Activated CD8-positive, alpha-beta memory T cell treated with anti-CD3 and anti-CD28 coated beads, Interleukin-2, amount 50 U/mL, for 1 hour (primary cell): ENCODE measurements around the gene LRGUK.
"Not testable (repeated sequence)": the region's sequence is repeated elsewhere in the genome, so short reads cannot be mapped to it uniquely, and the experiment has no call there.

Source experiments
- DNase-seq: peaks from one replicate; pipeline ENCODE4 v3.0.0-alpha.2; 2020; ENCODE audit errors: extremely low read depth

LRGUK gene

DNA sequence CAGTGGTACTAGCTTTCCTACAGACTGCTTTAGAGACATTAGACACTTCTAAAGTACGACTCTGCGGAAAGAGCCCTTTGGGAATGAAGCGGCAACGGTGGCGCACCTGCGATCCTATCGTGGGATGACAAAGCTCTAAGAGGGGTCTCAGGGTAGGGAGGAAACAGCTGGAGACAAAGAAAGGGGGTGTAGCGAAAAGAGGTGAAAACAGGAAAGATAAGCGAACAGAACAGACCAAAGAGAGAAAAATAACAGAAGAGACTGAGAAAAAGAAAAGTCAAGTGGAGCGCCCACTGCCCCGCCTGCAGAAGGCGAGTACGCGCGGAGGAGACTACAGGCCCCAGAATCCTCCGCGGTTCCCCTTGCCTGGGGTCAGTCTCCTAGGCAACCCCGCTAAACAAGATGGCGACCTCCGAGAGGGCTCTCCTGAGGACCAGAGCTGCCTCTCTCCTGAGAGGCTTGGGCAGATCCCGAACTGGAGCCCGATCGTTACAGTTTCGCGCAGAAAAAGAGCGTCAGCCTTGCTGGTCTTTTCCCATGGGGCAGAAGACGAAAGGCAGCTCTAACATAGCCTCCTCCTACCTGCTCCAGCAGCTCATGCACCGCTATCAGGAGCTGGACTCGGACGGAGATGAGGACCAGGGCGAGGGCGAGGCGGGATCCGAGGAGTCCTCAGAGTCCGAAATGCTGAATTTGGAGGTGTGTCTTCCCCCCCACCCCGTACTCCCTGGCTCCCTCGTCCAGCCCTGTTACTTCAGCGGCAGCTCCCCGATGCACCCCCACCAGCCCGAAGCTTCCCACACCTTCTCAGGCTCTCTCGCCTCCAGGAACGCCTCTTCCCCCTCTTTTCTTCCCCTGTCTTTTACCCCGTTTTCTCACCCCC lies at the start of gene LRGUK:
Gene LRGUK (plus strand): TSS at position 375 of the 883 bp plus-strand sequence. CDS start 28 bp downstream, at position 403.
- peak; percentile 45 for DNase-seq

GRCh38 chr7:134077560-134077959 lies 49.6 kb upstream of the LRGUK start:
- DNase-seq = not testable (repeated sequence)

- no peak for DNase-seq
Measured at GRCh38 chr7:134078991-134079390, 48.1 kb upstream of the LRGUK start.

- no peak for DNase-seq
Measured at GRCh38 chr7:134081695-134082094, 45.4 kb upstream of the LRGUK start.

DNA sequence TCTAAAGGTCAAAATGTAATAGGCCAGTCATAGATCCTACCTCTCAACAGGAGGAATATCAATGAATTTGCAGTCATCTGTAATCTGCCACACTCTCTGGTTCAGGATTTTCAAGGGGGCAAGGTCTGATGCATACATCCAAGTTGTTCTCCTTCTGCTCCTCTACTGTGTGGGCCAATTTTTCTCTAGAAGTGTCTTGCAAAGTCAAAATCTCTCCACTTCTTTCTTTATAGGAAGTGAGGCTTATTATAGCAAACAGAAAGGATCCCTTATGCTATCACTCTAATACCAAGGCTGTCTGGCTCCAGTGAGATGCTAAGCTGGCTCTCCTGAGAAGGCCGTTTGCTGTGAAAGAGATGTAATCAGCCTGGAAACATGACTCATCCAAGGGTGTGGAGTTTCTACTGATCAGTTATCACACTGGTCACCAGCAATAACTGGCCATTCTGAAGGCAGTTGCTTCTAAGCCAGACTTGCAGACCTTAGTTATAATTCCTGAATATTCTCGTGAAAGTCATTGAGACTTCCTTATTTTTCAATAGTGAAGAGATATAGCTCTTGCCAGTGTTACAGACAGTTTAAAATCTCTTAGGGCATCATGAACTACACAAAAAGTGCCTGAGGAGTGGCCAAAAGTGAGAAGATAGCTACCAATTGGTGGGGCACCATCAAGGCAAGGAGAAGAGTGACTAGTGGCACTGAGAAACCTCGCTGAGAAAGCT lies 43.2 kb upstream of the LRGUK start:
- no peak for DNase-seq

DNA sequence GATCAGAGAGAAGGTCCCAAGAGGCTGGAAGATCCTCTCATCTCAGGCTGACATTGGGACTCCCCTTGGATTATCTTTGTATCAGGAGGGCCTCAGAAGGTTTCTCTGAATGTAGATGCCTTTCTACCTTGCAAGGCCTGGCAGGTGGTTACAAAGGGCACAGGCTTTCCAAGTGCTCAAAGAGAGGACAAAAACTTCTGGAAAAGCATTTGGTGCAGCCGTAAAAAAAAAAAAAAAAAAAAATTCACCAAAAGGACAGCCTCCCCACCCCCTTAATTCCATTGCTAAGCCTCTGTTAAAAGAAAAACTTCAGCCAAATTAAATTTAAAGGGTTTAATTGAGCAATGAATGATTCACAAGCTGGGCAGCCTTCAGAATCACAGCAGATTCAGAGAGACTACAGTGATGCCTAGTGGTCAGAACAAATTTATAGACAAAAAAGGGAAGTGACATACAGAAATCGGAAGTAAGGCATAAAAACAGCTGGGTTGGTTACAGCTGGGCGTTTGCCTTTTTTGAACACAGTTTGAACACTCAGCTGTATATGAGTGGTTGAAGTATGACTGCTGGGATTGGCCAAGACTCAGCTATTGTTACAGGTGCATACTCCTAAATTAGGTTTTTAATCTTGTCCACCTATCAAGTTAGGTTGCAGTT lies 42.5 kb upstream of the LRGUK start:
- DNase-seq = no peak

DNA sequence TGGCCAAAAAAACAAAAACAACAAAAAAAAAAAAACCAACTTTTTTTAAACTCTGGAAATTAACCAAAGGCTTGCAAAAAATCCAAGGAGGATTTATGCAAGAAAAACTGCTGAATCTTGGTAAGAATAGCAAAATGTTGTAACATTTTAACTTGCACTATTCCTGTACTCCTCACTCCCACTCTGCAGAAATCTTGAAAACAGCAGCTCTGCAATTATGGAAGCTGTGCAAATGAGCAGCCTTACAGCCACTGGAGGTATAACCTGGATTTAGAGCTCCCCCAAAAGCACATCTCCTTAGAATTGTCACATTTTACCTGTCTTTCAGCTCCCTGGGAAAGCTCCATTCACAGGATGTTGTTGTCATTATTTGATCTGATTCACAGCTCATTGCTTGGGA lies 41.8 kb upstream of the LRGUK start:
- no peak for DNase-seq

GRCh38 chr7:134086998-134087735 lies 40.0 kb upstream of the LRGUK start:
- DNase-seq = no peak

GRCh38 chr7:134088199-134088598 lies 38.9 kb upstream of the LRGUK start:
- no peak for DNase-seq

GRCh38 chr7:134089446-134089845 lies 37.7 kb upstream of the LRGUK start:
- no peak for DNase-seq

- no peak for DNase-seq
Measured at GRCh38 chr7:134098072-134098471, 29.1 kb upstream of the LRGUK start.

GRCh38 chr7:134101716-134102115 lies 25.4 kb upstream of the LRGUK start:
- DNase-seq = no peak

DNA sequence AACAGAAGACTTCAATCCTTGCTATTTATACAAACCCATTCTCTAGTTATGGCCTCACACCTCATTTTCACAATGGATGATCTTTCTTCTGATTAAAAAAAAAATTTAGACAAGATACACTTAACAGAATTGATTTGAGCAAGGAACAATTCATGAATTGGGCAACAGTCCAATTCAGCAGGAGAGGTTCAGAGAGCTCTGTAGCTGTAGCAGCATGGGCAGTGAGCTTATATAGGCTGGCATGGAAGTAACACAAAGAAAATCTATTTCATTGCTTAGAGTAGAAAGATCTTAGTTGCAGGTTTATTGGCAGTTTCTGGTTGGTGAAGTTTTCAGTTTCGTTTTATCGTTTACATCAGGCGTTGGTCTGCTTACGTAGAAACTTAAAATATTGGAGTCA lies 23.0 kb upstream of the LRGUK start:
- DNase-seq = no peak

- DNase-seq = no peak
Measured at GRCh38 chr7:134105841-134106240, 21.3 kb upstream of the LRGUK start.

DNA sequence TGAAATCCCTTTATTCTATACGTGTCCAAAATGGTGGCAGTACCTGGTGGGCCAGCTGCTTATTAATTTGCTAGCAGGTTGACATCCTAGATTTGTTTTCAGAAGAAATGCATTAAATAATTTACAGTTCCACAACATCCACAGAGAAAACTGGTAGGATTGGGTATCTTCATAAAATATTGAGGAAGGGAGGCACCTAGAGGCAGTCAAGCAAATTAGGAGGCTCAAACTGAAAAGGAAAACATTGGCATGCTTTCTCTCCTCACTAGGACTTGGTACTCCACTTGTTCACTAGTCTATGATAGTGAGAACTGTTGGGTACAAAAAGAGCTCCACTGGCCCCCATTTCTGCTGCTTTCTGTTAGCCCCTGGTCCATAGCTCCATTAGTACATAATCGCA lies 18.3 kb upstream of the LRGUK start:
- no peak for DNase-seq

GRCh38 chr7:134113655-134114054 lies 13.5 kb upstream of the LRGUK start:
- no peak for DNase-seq

DNA sequence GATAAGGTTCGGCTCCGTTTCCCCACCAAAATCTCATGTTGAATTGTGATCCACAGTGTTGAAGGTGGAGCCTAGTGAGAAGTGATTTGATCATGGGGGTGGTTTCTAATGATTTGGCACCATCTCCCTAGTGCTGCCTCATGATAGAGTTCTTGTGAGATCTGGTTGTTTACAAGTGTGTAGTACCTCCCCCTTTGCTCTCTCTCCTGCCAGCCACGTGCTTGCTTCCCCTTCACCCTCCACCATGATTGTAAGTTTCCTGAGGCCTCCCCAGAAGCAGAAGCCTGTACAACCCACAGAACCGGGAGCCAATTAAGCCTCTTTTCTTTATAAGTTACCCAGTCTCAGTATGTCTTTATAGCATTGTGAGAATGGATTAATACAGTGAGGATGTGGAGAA lies 12.1 kb upstream of the LRGUK start:
- DNase-seq = no peak

DNA sequence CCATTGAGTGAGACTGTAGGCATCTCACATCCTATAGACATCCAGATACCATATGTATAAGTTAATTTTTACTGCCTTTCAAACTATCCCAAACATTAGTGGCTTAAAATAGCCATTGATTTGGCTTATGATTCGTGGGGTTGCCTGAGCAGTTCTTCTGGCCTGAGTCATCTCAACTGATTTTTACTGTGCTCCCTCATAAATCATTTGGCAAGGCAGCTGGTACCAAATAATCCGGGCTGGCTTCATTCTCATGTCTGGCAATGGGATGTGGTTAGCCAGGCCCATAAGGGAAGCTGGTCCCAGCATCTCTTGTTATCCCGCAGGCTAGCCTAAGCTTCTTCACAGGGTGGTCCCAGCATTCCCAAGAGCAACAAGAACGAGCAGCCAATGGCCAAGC lies 6.7 kb upstream of the LRGUK start:
- no peak for DNase-seq

DNA sequence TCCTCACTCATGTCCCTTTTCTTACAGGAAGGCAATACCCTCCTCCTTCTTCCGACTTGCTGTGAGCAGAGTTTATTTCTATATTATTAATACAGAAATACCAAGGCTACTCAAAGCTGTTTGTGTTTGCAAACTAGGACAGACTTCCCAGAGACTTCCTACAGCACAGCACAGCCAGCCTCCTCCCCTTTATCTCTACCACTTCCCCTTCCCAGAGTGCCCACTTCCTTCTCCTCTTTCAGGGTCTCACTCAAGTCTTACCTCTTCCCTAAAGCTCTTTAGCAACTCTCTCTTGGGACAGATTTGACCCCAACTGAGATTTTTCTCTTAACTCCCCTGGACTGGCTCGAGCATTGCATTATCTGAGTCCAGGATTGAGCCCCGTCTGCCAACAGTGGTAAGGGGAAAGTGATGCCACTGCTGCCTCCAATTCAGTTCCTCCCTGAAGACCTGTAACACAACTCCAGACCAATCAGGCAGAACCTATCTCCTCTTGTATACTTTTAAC lies 5.5 kb upstream of the LRGUK start:
- DNase-seq = no peak

GRCh38 chr7:134122980-134123379 lies 4.2 kb upstream of the LRGUK start:
- DNase-seq = no peak

GRCh38 chr7:134126146-134126545 lies 994 bp upstream of the LRGUK start:
- DNase-seq = no peak

GRCh38 chr7:134126596-134126965 lies 559 bp upstream of the LRGUK start:
- DNase-seq = no peak
